Caco-2 (cell line): ENCODE results near the gene TEDC2. TPM values are rescaled to one million over a fixed set of nuclear protein-coding genes. Genes with fewer than 3 reads are reported as not detected.
A peak's percentile ranks its signal among the peaks of the same experiment; 100 is the strongest.

Experiments
- BruUV-seq: library from RNA; stranded (reverse); fragments of 400-500 nt; replicated peaks from 2 replicates; lab custom pipeline; 2021; lab: Mats Ljungman, UMichigan
- CTCF ChIA-PET: fragments of 300-600 bp; sonication (Branson Sonifier 250); formaldehyde crosslinking; loops from one replicate; lab custom pipeline; 2022; ENCODE audit warnings: antibody characterized with exemption; lab: Charles Lee
- POLR2A ChIA-PET: fragments of 300-600 bp; sonication (Branson Sonifier 250); formaldehyde crosslinking; loops from one replicate; lab custom pipeline; 2022; ENCODE audit warnings: antibody characterized with exemption; lab: Charles Lee
- DNase-seq, 2 experiments: peaks; one replicate each; pipeline versions ENCODE4 v3.0.0 to v3.0.0-alpha.2; 2020 to 2022
- H3K27me3 ChIP-seq: replicated peaks from 2 replicates; pipeline ENCODE4 v1.6.0; 2011; ENCODE audit warnings: low read length; ENCODE audit not compliant: control insufficient read depth, insufficient read depth
- H3K36me3 ChIP-seq: 2 replicates; pipeline ENCODE4 v1.5.1; 2011; ENCODE audit warnings: low read length; ENCODE audit not compliant: control insufficient read depth, insufficient read depth
- H3K4me1 ChIP-seq: fragments of 250-450 bp; sonication (Bioruptor Pico); 2 replicates; pipeline ENCODE4 v1.5.1; 2020; ENCODE audit warnings: mild to moderate bottlenecking
- H3K4me3 ChIP-seq: 2 replicates; pipeline ENCODE4 v1.5.1; 2011; ENCODE audit warnings: low read depth, mild to moderate bottlenecking, control low read depth, low read length
- H3K9me3 ChIP-seq: fragments of 250-450 bp; sonication (Bioruptor Pico); 2 replicates; pipeline ENCODE4 v1.5.1; 2020; ENCODE audit warnings: mild to moderate bottlenecking, moderate library complexity
- H3K27ac Mint-ChIP-seq: one replicate; pipeline ENCODE4 v1.8.0; 2022; ENCODE audit warnings: mixed read lengths; ENCODE audit not compliant: unreplicated experiment
- H3K27me3 Mint-ChIP-seq: one replicate; pipeline ENCODE4 v1.8.0; 2022; ENCODE audit warnings: mixed read lengths; ENCODE audit not compliant: insufficient read depth, unreplicated experiment
- H3K36me3 Mint-ChIP-seq: one replicate; pipeline ENCODE4 v1.8.0; 2022; ENCODE audit warnings: mild to moderate bottlenecking, mixed read lengths; ENCODE audit not compliant: insufficient read depth, unreplicated experiment
- H3K4me1 Mint-ChIP-seq: one replicate; pipeline ENCODE4 v1.8.0; 2022; ENCODE audit warnings: low read depth, mixed read lengths; ENCODE audit not compliant: unreplicated experiment
- H3K4me3 Mint-ChIP-seq: one replicate; pipeline ENCODE4 v1.8.0; 2022; ENCODE audit warnings: mild to moderate bottlenecking, moderate library complexity, mixed read lengths; ENCODE audit not compliant: unreplicated experiment
- H3K9me3 Mint-ChIP-seq: one replicate; pipeline ENCODE4 v1.8.0; 2022; ENCODE audit warnings: mixed read lengths; ENCODE audit not compliant: unreplicated experiment
- intact Hi-C: fragments of 100-400 bp; cut with micrococcal nuclease; formaldehyde crosslinking; loops from one replicate; pipeline ENCODE4 v1.10.0; 2022; ENCODE audit not compliant: unreplicated experiment
- total RNA-seq: library from RNA; stranded (reverse); gene quantifications from 2 replicates; pipeline ENCODE4 v1.2.3, GENCODE V29; 2022
- TF ChIP-seq, protein P1 (sequence below), 2 experiments: fragments of 200-600 bp in 1 of 2; IDR thresholded peaks; 1 replicate in 1 of 2; 2 replicates in 1 of 2; pipeline versions ENCODE4 v1.5.1 to v1.8.0; 2011 to 2022; ENCODE audit warnings: antibody characterized with exemption in 1 of 2, control low read depth in 1 of 2, inconsistent platforms in 1 of 2, low read depth in 1 of 2, low read length in 1 of 2, mild to moderate bottlenecking in 1 of 2, moderate library complexity in 1 of 2; ENCODE audit not compliant: insufficient read depth in 1 of 2, severe bottlenecking in 1 of 2, unreplicated experiment in 1 of 2

The TEDC2 gene
- total RNA-seq, 1 experiment from 2014 or later: 29.0 TPM

DNA sequence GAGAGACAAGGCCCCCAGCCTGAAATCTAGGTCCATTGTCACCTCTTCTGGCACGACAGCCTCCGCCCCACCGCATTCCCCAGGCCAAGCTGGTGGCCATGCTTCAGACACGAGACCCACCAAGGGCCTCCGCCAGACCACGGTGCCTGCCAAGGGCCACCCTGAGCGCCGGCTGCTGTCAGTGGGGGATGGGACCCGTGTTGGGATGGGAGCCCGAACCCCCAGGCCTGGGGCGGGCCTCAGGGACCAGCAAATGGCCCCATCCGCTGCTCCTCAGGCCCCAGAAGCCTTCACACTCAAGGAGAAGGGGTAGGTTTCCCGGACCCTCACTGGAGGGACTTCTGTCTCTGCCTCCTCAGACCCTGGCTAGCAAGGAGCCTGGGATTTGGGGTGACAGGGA, 1.0 kb downstream of the TEDC2 start:
- Mint-ChIP-seq H3K27ac (no peak overlapping the region), H3K36me3 (peaks cover 66% of the 10 kb centered on the region), H3K4me3 (peak overlapping the region; percentile 95), H3K4me1 (peaks cover 9% of the 10 kb centered on the region), H3K27me3 (no peaks in the 10 kb centered on the region), H3K9me3 (no peaks in the 10 kb centered on the region)
- H3K27me3 ChIP-seq: no peaks in the 10 kb centered on the region
- intact Hi-C loops: no loop called here
- DNase-seq: no peak
- H3K4me3 ChIP-seq: peak overlapping the region; percentile 44
- peaks cover 12% of the 10 kb centered on the region for H3K4me1 ChIP-seq
- ChIA-PET POLR2A (no interaction called here), CTCF (no interaction called here)
- H3K36me3 ChIP-seq: no peaks in the 10 kb centered on the region
- TF ChIP-seq, protein P1, sequence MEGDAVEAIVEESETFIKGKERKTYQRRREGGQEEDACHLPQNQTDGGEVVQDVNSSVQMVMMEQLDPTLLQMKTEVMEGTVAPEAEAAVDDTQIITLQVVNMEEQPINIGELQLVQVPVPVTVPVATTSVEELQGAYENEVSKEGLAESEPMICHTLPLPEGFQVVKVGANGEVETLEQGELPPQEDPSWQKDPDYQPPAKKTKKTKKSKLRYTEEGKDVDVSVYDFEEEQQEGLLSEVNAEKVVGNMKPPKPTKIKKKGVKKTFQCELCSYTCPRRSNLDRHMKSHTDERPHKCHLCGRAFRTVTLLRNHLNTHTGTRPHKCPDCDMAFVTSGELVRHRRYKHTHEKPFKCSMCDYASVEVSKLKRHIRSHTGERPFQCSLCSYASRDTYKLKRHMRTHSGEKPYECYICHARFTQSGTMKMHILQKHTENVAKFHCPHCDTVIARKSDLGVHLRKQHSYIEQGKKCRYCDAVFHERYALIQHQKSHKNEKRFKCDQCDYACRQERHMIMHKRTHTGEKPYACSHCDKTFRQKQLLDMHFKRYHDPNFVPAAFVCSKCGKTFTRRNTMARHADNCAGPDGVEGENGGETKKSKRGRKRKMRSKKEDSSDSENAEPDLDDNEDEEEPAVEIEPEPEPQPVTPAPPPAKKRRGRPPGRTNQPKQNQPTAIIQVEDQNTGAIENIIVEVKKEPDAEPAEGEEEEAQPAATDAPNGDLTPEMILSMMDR (IDR thresholded peaks at IDR 0.05; ENCODE audit: insufficient read depth in 1 of 2, low read depth in 1 of 2, low read length in 1 of 2, severe bottlenecking in 1 of 2, unreplicated experiment in 1 of 2): no peak
- H3K9me3 ChIP-seq: no peaks in the 10 kb centered on the region
- BruUV-seq: no TSS peak

GRCh38 chr16:2462031-2462866, 2.3 kb downstream of the TEDC2 start:
- H3K27me3 Mint-ChIP-seq: no peaks in the 10 kb centered on the region

GRCh38 chr16:2464333-2464732, 4.4 kb downstream of the TEDC2 start:
- POLR2A ChIA-PET: interaction anchor here (0.7 kb wide), 1 partner anchor 309 kb away, joined by 3 read pairs; no protein-coding TSS in a partner anchor
- Histone ChIP-seq H3K9me3 (no peaks in the 10 kb centered on the region), H3K4me1 (peaks cover 14% of the 10 kb centered on the region), H3K27me3 (no peaks in the 10 kb centered on the region), H3K4me3 (no peak overlapping the region), H3K36me3 (no peaks in the 10 kb centered on the region)
- CTCF ChIA-PET: no interaction called here
- TF ChIP-seq, protein P1 (IDR thresholded peaks at IDR 0.05; ENCODE audit: insufficient read depth in 1 of 2, low read depth in 1 of 2, low read length in 1 of 2, severe bottlenecking in 1 of 2, unreplicated experiment in 1 of 2): no peak
- Mint-ChIP-seq H3K27me3 (no peaks in the 10 kb centered on the region), H3K9me3 (no peaks in the 10 kb centered on the region), H3K36me3 (peaks cover 42% of the 10 kb centered on the region), H3K27ac (no peak overlapping the region), H3K4me3 (no peak overlapping the region), H3K4me1 (peaks cover 5% of the 10 kb centered on the region)
- BruUV-seq: no TSS peak
- DNase-seq: no peak
- intact Hi-C loops: no loop called here

More at GRCh38 chr16:2462031-2462866, 2.3 kb downstream of the TEDC2 start:
- Mint-ChIP-seq H3K4me1 (peaks cover 9% of the 10 kb centered on the region), H3K4me3 (no peak overlapping the region), H3K9me3 (no peaks in the 10 kb centered on the region), H3K27ac (peak overlapping the region; percentile 35), H3K36me3 (peaks cover 53% of the 10 kb centered on the region)
- no peak for DNase-seq
- H3K9me3 ChIP-seq: no peaks in the 10 kb centered on the region
- no peak overlapping the region for H3K4me3 ChIP-seq
- BruUV-seq: no TSS peak
- ChIA-PET POLR2A (no interaction called here), CTCF (interaction anchor here (0.5 to 1.0 kb wide), 3 partner anchors 13 to 397 kb away, joined by 3 to 8 read pairs (median 3); partner anchors contain the start of gene TBC1D24)
- TF ChIP-seq, protein P1 (IDR thresholded peaks at IDR 0.05; ENCODE audit: insufficient read depth in 1 of 2, low read depth in 1 of 2, low read length in 1 of 2, severe bottlenecking in 1 of 2, unreplicated experiment in 1 of 2): no peak
- intact Hi-C loops: no loop called here
- H3K36me3 ChIP-seq: no peaks in the 10 kb centered on the region
- no peaks in the 10 kb centered on the region for H3K27me3 ChIP-seq
- peaks cover 12% of the 10 kb centered on the region for H3K4me1 ChIP-seq
